ENCODE results near the gene MPDU1.
"Not testable (repeated sequence)": the region's sequence is repeated elsewhere in the genome, so short reads cannot be mapped to it uniquely, and the experiment has no call there.

The MPDU1 gene

DNA sequence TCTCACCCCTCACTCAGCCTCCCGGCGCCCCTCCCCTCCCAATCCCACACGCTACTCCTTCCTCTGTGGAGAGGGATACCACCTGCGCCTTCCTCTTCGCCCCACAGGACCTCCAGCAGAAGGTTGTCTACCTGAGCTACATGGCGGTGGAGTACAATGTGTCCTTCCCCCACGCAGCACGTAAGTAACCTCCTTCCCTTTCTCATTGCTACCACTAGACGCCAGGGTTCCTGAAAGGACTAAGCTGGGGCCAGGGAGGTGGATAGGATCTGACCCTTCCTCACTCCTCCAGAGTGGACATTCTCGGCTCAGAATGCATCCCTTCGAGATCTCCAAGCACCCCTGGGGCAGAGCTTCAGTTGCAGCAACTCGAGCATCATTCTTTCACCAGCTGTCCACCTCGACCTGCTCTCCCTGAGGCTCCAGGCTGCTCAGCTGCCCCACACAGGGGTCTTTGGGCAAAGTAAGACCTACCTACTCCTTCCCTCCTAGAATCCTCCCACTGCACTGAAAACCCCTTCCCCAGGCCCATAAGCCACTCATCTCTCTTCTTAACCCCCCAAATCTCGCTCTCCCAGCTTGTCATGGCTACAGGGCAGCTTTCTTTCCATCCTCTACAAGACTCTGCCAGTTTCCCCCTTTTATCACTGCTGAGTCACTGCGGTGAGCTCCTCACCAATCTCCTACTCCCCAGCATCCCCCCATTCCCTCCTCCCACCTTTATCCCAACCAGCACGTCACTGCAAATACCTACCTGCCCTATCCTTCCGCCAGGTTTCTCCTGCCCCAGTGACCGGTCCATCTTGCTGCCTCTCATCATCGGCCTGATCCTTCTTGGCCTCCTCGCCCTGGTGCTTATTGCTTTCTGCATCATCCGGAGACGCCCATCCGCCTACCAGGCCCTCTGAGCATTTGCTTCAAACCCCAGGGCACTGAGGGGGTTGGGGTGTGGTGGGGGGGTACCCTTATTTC is 2.8 kb upstream of the MPDU1 start:
- DNase-seq (ENCODE audit: low read depth in 3 of 3): no peak

DNA sequence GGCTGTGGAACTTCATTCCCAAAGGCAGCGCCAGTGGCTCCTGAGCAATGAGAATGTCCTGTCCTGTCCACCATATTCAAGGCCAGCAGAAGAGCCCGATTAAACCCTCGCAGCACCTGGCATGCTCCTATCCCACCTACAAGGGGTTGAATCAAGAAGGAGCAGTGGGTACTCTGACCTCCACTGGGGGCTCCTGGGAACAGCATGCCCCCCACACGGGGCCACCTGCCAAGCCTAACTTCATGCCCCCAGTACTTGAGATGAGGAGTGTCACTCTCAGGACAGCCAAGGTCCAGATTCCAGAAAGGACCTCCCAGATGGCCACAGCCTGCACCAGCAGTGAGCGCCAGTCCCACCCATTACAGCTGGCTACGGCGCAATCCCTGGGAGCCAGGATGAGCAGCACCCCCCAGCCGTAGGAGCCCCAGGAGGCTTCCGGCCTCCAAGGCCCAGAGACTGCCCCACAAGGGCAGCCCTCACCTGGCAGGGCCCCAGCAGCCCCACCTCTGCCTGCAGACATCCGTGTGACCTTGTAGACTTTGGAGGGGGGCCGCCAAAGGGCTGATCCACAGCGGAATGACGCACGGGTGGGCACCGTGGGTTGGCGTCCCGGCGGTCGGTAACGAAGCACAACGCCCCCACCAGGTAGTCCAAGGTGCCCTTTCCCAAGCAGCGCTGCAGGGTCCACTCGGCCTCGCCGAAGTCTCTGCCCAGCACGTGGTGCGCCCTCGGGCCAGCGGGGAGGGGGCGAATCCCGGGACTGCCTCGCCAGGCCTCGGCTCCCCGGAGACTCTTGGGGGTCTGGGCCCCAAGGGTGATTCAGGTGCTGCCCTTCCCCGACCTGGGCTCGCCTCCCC is 1.0 kb upstream of the MPDU1 start:
- DNase-seq (ENCODE audit: low read depth in 3 of 3): no peak

DNA sequence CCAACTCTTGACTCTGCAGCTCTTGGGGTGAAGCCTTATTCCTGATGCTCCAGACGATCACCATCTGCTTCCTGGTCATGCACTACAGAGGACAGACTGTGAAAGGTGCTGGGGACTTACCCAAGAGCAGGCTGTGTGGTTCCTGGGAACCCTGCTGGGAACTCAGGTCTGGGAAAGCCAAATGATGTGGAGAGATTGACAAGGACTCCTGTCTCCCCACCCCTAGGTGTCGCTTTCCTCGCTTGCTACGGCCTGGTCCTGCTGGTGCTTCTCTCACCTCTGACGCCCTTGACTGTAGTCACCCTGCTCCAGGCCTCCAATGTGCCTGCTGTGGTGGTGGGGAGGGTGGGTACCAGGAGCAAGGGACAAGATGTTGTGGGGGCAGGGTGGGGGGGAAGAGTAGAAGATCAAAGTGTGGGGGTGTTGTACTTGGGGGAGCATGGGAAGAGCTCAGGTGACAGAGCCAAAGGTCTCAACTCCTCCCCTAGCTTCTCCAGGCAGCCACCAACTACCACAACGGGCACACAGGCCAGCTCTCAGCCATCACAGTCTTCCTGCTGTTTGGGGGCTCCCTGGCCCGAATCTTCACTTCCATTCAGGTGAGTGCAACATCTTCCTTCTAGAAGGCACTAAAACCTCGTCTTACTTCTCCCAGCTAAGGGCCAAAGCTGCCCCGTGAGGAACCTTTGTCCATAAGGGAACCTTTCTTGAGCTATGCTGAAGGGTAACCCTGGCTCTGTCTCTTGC is 3.2 kb downstream of the MPDU1 start:
- DNase-seq (ENCODE audit: low read depth in 3 of 3): no peak

DNA sequence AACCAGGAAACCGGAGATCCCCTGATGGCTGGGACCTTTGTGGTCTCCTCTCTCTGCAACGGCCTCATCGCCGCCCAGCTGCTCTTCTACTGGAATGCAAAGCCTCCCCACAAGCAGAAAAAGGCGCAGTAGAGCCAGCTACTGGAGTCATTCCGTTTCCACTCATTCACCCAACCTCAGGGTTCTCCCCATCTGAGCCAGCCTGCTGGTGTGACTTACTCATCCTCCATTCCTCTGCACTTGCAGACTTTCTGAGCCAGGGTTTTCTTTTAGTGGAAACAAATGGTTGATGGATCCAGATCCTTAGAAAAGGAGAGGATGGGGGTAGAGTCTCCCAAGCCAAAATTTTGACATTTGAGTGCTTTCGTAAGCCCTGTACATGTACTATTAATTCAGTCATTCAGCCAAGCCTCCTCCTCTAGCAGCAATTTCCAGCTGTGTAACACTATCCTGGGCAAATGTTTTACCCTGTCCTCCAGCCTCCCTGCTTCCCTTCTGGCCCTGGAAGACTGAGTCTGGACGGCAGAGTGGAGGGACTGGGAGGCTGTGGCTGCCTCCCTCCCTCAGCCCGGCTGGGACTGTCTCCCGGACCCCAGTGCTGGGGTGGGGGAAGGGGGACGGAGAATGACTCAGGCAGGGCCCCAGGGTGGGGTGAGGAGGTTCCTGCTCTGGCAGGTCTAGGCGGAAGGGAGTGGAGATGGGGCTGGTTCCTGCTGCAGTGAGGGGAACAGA is 3.9 kb downstream of the MPDU1 start:
- no peak for DNase-seq (ENCODE audit: low read depth in 3 of 3)

DNA sequence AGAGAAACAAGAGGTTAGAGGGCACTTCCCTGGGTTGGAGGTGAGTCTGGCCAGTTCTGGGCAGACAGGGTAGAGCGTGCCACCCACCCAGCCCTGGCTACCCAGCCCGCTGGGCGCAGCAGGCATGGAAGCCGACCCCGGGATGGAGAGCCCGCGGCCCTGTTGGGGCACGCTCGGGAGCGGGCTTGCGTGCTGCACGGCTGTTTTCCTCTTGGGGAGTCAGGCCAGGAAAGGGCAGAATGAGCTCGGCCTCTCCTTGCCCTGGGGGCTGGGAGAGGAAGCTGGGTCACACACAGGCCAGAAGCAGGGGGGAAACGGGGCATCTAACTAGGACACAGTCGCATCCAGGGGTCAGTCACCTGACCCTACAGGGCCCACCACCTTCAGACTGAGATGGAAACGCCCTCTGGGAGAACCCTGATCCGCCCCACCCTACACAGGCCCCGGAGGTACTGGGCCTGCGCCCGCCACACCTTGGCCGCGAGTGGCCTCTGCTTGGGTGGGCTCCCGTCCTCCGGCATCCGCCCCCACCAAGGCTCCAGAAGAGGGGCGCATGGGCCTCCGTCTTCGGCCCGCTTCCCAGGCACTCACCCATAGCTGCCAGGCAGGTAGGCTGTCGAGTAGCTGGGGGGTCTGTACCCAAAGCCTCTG is 5.0 kb downstream of the MPDU1 start:
- no peak for DNase-seq (ENCODE audit: low read depth in 3 of 3)

DNA sequence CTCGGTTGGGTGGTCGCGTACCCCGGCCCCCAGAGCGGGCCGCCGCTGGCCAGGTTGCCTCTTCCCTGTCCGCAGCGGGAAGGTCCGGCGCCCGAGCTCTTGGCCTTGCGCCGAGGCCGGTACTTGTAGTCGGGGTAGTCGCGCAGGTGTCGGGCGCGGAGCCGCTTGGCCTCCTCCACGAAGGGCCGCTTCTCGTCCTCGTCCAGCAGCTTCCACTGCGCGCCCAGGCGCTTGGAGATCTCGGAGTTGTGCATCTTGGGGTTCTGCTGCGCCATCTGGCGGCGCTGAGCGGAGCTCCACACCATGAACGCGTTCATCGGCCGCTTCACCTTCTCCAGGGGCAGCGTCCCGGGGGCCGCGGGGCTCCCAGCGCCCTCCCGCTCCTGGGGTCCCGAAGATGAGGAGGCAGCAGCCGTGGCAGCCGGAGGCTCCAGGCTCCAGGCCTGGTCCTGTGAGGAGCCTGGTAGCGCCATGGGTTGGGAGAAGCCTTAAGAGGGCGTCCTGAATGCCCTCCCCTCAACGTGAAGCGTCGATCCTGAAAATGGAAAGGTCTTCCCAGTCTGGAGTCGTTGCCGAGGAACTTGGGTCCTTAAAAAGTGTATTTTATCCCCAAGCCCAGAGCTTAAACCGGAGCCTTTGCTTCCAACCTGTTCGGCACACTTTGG is 5.7 kb downstream of the MPDU1 start:
- DNase-seq (ENCODE audit: low read depth in 3 of 3): peak in 2 of 3 experiments; percentile 35 to 62

DNA sequence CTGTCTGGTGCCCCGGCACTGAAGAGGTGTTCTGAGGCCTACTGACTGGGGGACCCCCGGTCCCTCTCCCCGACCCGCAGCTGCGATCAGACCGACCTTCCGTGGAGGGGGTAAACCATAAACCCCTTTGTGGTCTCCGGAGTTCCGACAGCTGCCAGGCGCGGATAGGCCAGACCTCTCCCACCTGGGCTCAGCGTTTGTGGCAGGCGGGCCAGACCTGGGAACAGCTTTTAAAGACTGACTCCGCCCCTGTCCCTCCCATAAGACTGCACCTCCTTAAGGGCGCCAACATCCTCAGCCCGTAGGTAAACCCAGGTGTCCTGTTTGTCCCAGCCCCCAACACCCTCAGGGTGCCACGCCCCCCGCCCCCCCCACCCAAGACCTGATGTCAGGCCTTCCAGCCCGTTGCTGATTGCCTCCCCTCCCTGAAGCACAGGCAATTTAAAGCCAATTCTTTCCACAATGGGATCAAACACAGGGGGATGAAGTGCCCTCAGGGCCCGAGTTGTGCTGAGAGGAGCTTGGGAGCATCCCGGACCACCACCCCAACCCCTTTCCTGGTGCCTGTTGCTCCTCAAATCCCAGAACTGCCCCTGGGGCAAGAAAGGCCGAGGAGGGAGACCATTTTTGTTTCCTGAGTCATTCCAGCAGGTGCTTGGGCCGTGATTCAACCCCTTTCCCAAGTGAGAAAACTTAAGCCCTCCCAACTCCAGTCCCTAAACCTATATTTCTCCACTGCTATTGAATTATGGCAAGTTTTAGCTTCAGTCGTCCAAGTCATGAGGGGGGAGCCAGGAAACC is 6.4 kb downstream of the MPDU1 start, which contains the start of gene SOX15:
TSS of gene SOX15 (minus strand) at position 204 of the 801 bp plus-strand sequence. CDS start 418 bp downstream, outside the sequence.
- no peak for DNase-seq (ENCODE audit: low read depth in 3 of 3)

DNA sequence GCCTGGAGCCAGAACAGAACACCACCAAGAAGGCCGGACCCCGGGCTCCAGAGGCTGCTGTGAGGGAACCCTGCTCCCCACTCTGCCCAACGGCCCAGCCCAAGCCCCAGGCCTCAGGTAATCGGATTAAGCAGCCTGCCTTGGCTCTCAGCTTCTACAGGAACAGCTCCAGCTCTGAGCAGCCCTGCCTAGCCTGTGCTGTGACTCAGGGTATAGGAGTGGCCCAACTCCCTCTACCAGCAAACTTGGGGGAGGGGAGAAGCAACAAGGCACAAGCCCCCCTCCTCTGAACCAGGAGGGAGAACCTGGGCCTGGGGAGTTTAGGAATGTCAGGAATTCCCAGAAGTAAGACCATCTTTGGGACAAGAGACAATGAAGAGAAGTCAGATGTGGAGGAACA is 7.1 kb downstream of the MPDU1 start:
- DNase-seq (ENCODE audit: low read depth in 3 of 3): no peak

DNA sequence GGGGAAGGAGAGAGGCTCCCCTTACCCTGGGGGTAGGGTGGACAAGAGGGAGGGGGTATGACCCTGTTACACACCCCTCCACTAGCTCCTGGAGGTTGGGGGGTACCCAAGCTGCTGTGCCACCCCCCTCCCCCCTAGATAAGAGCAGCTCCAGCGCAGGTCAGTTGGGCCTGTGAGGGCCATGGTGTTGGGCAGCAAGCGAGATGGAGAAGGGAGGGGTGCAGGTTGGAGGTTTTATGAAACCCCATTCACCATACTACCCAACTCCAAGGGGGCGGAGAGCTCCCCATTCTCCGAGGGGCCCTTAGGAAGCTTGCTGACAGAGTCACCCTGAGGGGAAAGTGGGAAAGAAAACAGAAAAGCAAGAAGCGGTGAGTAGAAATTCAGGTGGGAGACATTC is 7.9 kb downstream of the MPDU1 start:
- no peak for DNase-seq (ENCODE audit: low read depth in 3 of 3)

DNA sequence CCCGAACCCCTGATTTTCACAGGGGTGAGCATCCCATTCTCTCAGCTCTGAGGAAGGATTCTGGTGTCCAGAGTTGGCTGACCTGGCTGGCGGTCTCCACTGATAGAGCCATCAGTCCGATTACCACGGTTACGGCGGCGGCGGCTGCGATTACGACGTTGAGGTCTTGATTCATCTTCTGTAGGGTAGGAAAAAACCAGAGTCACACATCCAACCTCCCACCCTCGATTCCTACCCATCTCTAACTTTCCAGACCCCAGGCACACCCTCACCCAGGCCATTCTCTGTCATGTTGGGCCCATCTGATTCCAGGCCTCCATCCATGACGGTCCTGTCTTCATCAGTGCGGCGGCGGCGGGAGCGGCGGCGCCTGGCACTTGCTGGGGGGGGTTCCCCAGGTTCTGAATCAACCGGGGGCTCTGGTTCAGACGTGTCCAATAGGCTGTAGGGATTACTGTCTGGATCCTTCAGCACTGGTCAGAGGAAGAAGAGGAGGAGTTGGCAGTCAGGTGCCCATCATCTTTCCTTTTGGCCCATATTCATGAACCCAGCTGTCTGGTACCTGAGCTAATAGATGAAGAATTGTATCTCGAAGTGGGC is 8.9 kb downstream of the MPDU1 start:
- no peak for DNase-seq (ENCODE audit: low read depth in 3 of 3)

DNA sequence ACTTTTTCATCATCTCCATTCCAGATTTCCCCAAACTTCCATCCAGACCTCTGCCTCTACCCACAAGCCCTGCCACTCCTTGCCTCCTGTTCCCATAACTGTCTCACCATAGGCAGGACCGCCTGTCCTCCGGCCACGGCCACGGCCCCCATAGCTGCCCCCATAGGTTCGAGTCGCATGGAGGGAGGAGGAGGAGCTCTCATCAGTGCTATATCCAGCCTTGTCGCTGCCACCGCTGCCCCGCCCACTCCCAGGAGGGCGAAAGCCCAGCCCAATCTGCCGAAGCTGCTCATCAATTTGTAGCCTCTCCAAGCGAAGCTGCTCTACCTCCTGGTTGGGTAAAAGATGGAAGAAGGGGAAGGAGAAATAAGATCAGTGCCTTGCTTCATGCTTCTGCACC is 9.6 kb downstream of the MPDU1 start:
- DNase-seq (ENCODE audit: low read depth in 3 of 3): no peak

DNA sequence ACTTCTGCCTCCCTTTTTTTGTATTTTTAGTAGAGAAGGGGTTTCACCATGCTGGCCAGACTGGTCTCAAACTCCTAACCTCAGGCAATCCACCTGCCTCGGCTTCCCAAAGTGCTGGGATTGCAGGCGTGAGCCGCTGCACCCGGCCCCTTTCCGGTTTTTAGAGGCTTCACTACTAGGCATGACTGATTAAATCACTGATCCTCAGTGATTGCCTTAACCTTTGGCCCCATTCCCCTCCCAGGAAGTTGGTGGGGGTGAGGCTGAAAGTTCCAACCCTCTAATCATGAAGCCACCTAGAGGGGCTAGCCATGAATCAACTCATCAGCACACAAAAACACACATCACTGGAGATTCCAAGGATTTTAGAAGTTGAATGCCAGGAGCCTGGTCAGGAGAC is 13.9 kb downstream of the MPDU1 start:
- not testable (repeated sequence) for DNase-seq (ENCODE audit: low read depth in 3 of 3)

DNA sequence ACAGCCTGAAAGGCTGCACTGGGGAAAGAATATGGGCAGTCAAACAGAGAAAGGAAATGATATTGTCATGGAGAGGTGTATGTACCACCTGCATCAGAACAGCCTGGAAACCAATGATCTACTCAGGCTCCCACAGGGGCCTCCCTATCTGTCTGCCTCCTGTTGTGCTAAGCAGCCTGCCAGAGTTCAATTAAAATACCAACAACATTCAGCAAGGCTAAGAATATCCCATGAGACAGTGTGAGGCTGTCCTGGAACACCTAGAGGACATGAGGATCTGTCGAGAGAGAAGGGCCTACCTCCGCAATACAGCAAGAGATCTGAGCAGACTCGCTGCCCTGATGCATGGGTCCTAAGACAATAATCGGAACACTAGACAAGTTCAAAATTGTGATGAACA is 22.6 kb downstream of the MPDU1 start:
- DNase-seq (ENCODE audit: low read depth in 3 of 3): no peak

DNA sequence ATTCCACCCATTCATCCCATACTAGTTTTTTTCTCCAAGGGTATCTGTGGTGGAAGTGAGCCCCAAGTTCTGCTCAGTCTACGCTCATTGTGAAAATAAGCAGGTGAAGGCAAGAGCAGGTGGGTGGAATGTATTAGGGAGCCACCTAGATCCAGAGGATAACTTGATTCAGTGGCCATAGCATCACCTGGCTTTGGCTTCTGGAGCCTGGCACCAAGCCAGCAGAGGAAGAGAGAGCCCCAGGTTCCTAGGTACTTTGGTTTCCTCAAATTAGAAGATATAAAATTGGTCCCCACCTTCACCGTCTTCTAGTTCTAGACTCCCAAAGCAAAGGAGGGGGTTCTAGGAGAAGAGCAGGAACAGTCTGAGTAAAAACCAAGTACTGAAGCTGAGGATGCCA is 27.0 kb downstream of the MPDU1 start:
- DNase-seq (ENCODE audit: low read depth in 3 of 3): no peak

DNA sequence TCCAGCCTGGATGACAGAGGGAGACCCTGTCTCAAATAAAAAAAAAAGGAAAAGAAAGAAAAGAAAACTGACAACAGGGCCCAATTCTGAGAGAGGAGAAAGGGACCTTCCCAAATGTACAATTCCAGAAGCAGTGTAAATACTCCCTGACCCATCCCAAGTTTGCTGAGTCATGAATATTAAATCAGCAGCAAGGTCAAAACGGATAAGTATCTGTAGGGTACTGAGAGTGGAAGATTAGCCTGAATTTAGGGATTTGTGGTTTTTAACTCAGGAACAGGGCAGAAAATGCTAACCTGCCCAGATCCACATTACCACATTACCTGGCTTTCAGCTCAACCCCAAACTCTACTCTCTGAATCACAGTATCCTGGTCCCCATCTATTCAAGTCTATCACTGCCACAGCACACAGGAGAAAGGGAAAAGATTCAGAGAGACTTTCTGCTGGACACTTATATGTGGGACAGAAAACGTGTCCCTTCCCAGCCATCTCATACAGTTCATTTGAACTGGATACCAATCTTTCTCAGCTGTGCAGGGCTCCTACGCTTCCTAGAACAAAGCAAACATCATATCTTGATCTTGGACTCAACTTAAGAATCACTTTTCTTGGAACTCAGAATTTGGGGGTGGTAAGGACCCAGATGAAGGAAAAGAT is 28.1 kb downstream of the MPDU1 start:
- DNase-seq (ENCODE audit: low read depth in 3 of 3): no peak

DNA sequence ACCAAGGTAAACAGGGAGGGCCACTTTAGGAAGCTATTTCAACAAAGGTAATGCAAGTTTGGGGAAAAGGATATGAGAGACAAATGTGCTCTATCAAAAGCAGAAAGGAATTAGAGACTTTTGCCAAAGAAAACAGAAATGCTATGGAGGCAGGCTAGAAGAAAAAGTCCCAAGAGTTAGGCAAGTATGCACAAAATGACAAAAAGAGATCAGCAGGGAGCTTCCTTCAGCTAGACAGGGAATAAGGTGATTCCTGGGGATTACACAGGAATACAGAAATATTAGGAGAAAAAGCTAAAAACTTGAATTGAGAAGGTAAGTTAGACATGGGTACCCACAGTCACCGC is 28.6 kb downstream of the MPDU1 start:
- DNase-seq (ENCODE audit: low read depth in 3 of 3): no peak

DNA sequence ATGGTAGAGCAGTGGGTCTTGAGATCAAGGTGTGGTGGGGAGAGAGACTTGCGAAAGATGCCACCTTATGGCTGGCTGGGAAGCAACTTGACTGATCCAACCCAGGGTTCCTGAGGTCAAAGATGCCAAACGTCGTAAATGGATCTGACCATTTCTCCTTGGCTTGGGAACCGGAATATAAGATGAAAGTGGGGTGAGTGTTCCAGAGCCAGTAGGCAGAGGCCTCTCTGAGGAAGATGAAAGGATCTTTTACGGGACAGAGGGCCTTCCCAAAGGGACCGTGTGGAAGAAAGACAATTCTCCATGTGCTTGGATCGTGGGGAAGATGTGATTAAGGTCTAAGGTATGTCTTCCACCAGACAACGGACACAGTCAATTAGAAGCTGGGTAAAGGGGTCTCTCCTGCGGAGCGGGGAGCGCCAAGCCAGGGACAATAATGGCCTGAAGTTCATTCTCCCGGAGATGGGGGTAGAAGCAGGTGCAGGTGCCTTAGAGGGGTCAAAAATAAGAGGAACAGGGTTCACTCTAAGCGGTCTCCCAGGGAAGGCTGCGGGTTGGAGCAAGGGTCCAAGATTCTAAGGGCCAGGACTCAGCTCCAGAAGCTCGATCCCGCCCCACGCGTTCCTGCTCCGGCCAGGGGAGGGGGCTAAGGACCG is 30.2 kb downstream of the MPDU1 start:
- no peak for DNase-seq (ENCODE audit: low read depth in 3 of 3)
